NCI-H1417 treated with DMSO at 0.1 percent for 48 hours (cell line): ENCODE data around the gene TP73.

Source experiments
- DNase-seq: peaks from one replicate; lab custom pipeline; 2025; lab: John Stamatoyannopoulos, UW

The TP73 gene

DNA sequence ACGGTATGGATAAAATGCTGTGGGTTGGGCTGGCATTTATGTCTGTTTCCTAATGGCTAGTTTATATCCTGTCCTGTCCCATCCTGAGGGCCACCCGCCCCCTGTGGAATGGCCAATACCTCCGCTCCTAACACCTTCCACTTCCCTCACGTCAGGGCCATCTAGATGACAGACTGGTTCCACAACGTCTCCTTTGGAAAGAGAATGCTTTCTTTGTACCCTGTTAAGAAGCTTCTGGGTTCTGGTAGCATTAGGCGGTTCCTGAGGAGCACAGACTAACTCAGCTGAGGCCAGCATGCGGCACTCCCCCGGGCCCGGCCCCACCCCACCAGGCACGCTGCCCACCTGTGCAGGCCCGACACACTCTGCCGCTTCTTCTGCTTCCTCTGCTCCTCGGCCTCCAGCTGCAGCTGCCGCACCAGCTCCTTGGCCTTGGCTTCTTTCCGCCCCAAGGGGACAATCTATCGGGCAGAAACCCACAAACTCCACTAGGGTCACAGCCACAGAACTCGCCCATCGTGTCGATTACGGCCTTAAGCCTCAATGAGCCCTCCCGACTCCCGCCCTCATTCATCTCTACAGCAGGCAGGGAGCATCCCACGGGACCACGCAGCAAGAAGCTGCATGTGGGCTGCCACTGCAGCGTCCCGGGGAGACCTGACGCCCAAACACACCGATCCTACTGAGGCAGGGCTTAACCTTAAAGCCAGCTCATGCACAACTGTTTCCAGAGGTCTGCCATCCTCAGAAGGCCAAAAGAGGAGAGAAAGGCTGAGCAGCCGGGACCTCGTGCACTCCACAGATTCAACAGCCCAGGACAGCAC lies 131.5 kb downstream of the TP73 start:
- DNase-seq = no peak

- DNase-seq = no peak
Measured at GRCh38 chr1:3785045-3785444, 132.7 kb downstream of the TP73 start.

DNA sequence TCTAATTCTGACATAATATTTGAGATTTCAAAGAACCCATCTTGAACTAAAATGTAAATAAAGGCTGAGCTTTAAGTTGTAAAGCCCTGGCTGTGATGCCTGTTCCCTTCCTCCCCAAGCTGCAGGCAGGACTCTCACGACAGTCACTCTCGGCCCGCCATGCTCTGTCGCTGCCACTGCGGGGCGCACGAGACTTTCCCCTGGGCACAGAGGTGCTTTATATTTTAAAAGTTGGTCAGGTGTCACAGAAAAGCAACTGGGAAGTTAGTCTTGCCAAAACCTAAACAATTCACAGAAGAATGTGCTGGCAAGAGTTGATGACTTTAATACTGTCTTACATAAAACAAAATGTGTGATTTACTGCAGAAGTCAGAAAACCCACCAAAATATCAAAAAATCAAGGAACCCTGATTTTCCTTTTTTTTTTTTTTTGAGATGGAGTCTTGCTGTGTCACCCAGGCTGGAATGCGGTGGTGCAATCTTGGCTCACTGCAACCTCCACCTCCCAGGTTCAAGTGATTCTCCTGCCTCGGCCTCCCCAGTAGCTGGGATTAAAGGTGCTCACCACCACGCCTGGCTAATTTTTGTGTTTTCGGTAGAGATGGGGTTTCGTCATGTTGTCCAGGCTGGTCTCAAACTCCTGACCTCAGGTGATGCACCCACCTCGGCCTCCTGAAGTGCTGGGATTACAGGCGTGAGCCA lies 133.3 kb downstream of the TP73 start:
- no peak for DNase-seq
